ENCODE results near the gene CAGE1. TPM values are rescaled to one million over a fixed set of nuclear protein-coding genes. Genes with fewer than 3 reads are reported as not detected.

The CAGE1 gene
- polyA plus RNA-seq, 1 donor (not counting 4 experiments of a cell fraction or from before 2014, with no cell fraction given) = 0.04 TPM

DNA sequence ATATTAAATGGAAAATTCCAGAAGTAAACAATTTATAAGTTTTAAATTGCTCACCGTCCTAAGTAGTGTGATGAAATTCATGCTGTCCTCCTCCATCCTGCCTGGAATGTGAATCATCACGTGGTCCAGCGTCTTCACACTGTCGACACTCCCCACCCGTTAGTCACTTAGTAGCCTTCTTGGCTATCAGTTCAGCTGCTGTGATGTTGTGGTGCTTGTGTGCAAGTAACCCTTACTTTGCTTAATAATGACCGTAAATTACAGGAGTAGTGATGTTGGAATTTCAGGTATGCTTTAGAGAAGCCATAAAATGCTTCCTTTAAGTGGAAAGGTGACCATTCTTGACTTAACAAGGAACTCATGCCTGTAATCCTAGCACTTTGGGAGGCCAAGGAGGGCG is 25.3 kb upstream of the CAGE1 start:
- Histone ChIP-seq H3K36me3 (ENCODE audit: control insufficient read depth in 2 of 2, extremely low read depth in 1 of 2, insufficient read depth in 2 of 2, low read length in 2 of 2) (peaks cover 13 to 23% of the 10 kb centered on the region in 2 experiments), H3K27me3 (ENCODE audit: control insufficient read depth, extremely low read depth, insufficient read depth, low read length) (no peaks in the 10 kb centered on the region), H3K79me2 (ENCODE audit: control insufficient read depth, insufficient read depth, low read length) (no peaks in the 10 kb centered on the region), H3K9me1 (ENCODE audit: control insufficient read depth, extremely low read depth, insufficient read depth, low read length) (no peaks in the 10 kb centered on the region), H4K20me1 (ENCODE audit: control insufficient read depth, extremely low read depth, insufficient read depth, low read length) (no peaks in the 10 kb centered on the region), H3K4me1 (ENCODE audit: control insufficient read depth, extremely low read depth, insufficient read depth, low read length) (no peaks in the 10 kb centered on the region), H3K4me3 (ENCODE audit: control insufficient read depth in 2 of 3, extremely low read depth in 1 of 3, insufficient read depth in 2 of 3, low read depth in 1 of 3, low read length in 3 of 3) (no peak overlapping the region), H3K27ac (ENCODE audit: control insufficient read depth, insufficient read depth, low read length) (no peak overlapping the region), H3K4me2 (ENCODE audit: control insufficient read depth, extremely low read depth, insufficient read depth, low read depth, low read length) (no peak overlapping the region), H3K9me3 (ENCODE audit: control insufficient read depth, low read depth, low read length) (no peaks in the 10 kb centered on the region), H3K9ac (ENCODE audit: control insufficient read depth, extremely low read depth, insufficient read depth, low read length) (no peak overlapping the region), H2AFZ (ENCODE audit: control insufficient read depth, low read length) (no peak overlapping the region)
- dilution Hi-C loops (cut with MboI; ENCODE audit: extremely low pct_ligation_motif_present, low sequenced_read_pairs) = loop anchor here (25.0 kb wide), 1 partner anchor 172 kb away; the partner anchor contains the start of gene SNRNP48
- FAIRE-seq = no peak
- no peak for DNase-seq (ENCODE audit: low read depth, low spot score)
- no peak for TF ChIP-seq CTCF (optimal IDR thresholded peaks at IDR 0.05 in 1 of 3, IDR thresholded peaks at IDR 0.05 in 1 of 3, conservative IDR thresholded peaks at IDR 0.05 in 1 of 3; ENCODE audit: extremely low read depth in 1 of 3, insufficient read depth in 2 of 3, low read length in 3 of 3)
- no peak for TF ChIP-seq EZH2 (IDR thresholded peaks at IDR 0.05; ENCODE audit: low read length)

GRCh38 chr6:7413151-7413823 is 23.7 kb upstream of the CAGE1 start:
- no peaks in the 10 kb centered on the region for H4K20me1 ChIP-seq (ENCODE audit: control insufficient read depth, extremely low read depth, insufficient read depth, low read length)
- TF ChIP-seq CTCF (optimal IDR thresholded peaks at IDR 0.05 in 1 of 3, IDR thresholded peaks at IDR 0.05 in 1 of 3, conservative IDR thresholded peaks at IDR 0.05 in 1 of 3; ENCODE audit: extremely low read depth in 1 of 3, insufficient read depth in 2 of 3, low read length in 3 of 3) (no peak), EZH2 (IDR thresholded peaks at IDR 0.05; ENCODE audit: low read length) (no peak)
- no peak overlapping the region for H3K4me3 ChIP-seq (ENCODE audit: control insufficient read depth in 2 of 3, extremely low read depth in 1 of 3, insufficient read depth in 2 of 3, low read depth in 1 of 3, low read length in 3 of 3)
- no peaks in the 10 kb centered on the region for H3K27me3 ChIP-seq (ENCODE audit: control insufficient read depth, extremely low read depth, insufficient read depth, low read length)
- no peak overlapping the region for H2AFZ ChIP-seq (ENCODE audit: control insufficient read depth, low read length)
- no peak overlapping the region for H3K4me2 ChIP-seq (ENCODE audit: control insufficient read depth, extremely low read depth, insufficient read depth, low read depth, low read length)
- H3K36me3 ChIP-seq (ENCODE audit: control insufficient read depth in 2 of 2, extremely low read depth in 1 of 2, insufficient read depth in 2 of 2, low read length in 2 of 2) = peaks cover 13 to 25% of the 10 kb centered on the region in 2 experiments
- no peaks in the 10 kb centered on the region for H3K4me1 ChIP-seq (ENCODE audit: control insufficient read depth, extremely low read depth, insufficient read depth, low read length)
- H3K79me2 ChIP-seq (ENCODE audit: control insufficient read depth, insufficient read depth, low read length) = no peaks in the 10 kb centered on the region
- FAIRE-seq = no peak
- H3K9ac ChIP-seq (ENCODE audit: control insufficient read depth, extremely low read depth, insufficient read depth, low read length) = no peak overlapping the region
- H3K27ac ChIP-seq (ENCODE audit: control insufficient read depth, insufficient read depth, low read length) = no peak overlapping the region
- no peak for DNase-seq (ENCODE audit: low read depth, low spot score)
- dilution Hi-C loops (cut with MboI; ENCODE audit: extremely low pct_ligation_motif_present, low sequenced_read_pairs) = loop anchor here (25.0 kb wide), 1 partner anchor 174 kb away; the partner anchor contains the start of gene SNRNP48
- no peaks in the 10 kb centered on the region for H3K9me1 ChIP-seq (ENCODE audit: control insufficient read depth, extremely low read depth, insufficient read depth, low read length)
- H3K9me3 ChIP-seq (ENCODE audit: control insufficient read depth, low read depth, low read length) = no peaks in the 10 kb centered on the region

Measured in keratinocyte (primary cell).